Endothelial cell of umbilical vein (primary cell): ENCODE data around the gene SLIT1. TPM values are rescaled to one million over a fixed set of nuclear protein-coding genes. Genes with fewer than 3 reads are reported as not detected.

ENCODE experiments used
- BruUV-seq: library from RNA; stranded (reverse); fragments of 400-500 nt; replicated peaks from 2 replicates; lab custom pipeline; 2021; lab: Mats Ljungman, UMichigan
- CTCF ChIA-PET: fragments of 300-600, 350-600 bp; sonication (Branson Sonifier 250); formaldehyde crosslinking; loops from one replicate; lab custom pipeline; 2021; ENCODE audit warnings: antibody characterized with exemption, inconsistent platforms; lab: Charles Lee
- POLR2A ChIA-PET: fragments of 300-600, 350-600 bp; sonication (Branson Sonifier 250); formaldehyde crosslinking; loops from one replicate; lab custom pipeline; 2021; ENCODE audit warnings: antibody characterized with exemption, inconsistent platforms; lab: Charles Lee
- DNase-seq: peaks from one replicate; pipeline ENCODE4 v3.0.0-alpha.2; 2011; ENCODE audit warnings: low read depth, low spot score
- FAIRE-seq: peaks from 2 replicates; lab custom pipeline; 2011; peaks lifted over from hg19 to GRCh38; lab: Jason Lieb, UNC
- H2AFZ ChIP-seq: 2 replicates; pipeline ENCODE4 v1.6.0; 2012; ENCODE audit warnings: low read depth, low read length, control low read depth, inconsistent platforms
- H3K27ac ChIP-seq: 2 replicates; pipeline ENCODE4 v1.5.1; 2011; ENCODE audit warnings: low read depth, mild to moderate bottlenecking, control low read depth, low read length, moderate library complexity; ENCODE audit not compliant: insufficient read depth
- H3K27me3 ChIP-seq, 2 experiments: 2 replicates each; pipeline versions ENCODE4 v1.6.0 to v1.6.1; 2011; ENCODE audit warnings: low read length in 2 of 2, mixed read lengths in 1 of 2; ENCODE audit not compliant: control insufficient read depth in 2 of 2, insufficient read depth in 2 of 2
- H3K36me3 ChIP-seq, 2 experiments: 2 replicates in 1 of 2; 3 replicates in 1 of 2; pipeline ENCODE4 v1.5.1; 2011; ENCODE audit warnings: low read length in 2 of 2, mild to moderate bottlenecking in 1 of 2, moderate library complexity in 1 of 2; ENCODE audit not compliant: control insufficient read depth in 2 of 2, insufficient read depth in 2 of 2; ENCODE audit errors: extremely low read depth in 1 of 2
- H3K4me1 ChIP-seq: 3 replicates; pipeline ENCODE4 v1.5.1; 2011; ENCODE audit warnings: mild to moderate bottlenecking, low read length; ENCODE audit not compliant: control insufficient read depth, insufficient read depth; ENCODE audit errors: extremely low read depth
- H3K4me2 ChIP-seq: 2 replicates; pipeline ENCODE4 v1.6.1; 2011; ENCODE audit warnings: low read length, control low read depth, mixed read lengths; ENCODE audit not compliant: insufficient read depth
- H3K4me3 ChIP-seq, 3 experiments: fragments of 200-600 bp in 1 of 3; sonication (generic), shearing (Covaris generic) in 1 of 3; replicated peaks in 1 of 3; 2 replicates each; pipeline ENCODE4 v1.5.1; 2011 to 2016; ENCODE audit warnings: control low read depth in 3 of 3, low read length in 3 of 3, mild to moderate bottlenecking in 2 of 3, inconsistent platforms in 1 of 3, low read depth in 1 of 3, moderate library complexity in 1 of 3; ENCODE audit not compliant: insufficient read depth in 1 of 3
- H3K79me2 ChIP-seq: 2 replicates; pipeline ENCODE4 v1.6.0; 2012; ENCODE audit warnings: low read length, inconsistent platforms; ENCODE audit not compliant: control insufficient read depth, insufficient read depth
- H3K9ac ChIP-seq: replicated peaks from 2 replicates; pipeline ENCODE3; 2011; ENCODE audit warnings: low read length, control low read depth; ENCODE audit not compliant: insufficient read depth; ENCODE audit errors: extremely low read depth
- H3K9me1 ChIP-seq: replicated peaks from 3 replicates; pipeline ENCODE4 v1.6.0; 2011; ENCODE audit warnings: mild to moderate bottlenecking, low read length; ENCODE audit not compliant: control insufficient read depth, insufficient read depth; ENCODE audit errors: extremely low read depth
- H3K9me3 ChIP-seq: replicated peaks from 2 replicates; pipeline ENCODE4 v1.5.1; 2012; ENCODE audit warnings: low read length, inconsistent platforms; ENCODE audit not compliant: control insufficient read depth, insufficient read depth
- H4K20me1 ChIP-seq: replicated peaks from 2 replicates; pipeline ENCODE3; 2011; ENCODE audit warnings: mild to moderate bottlenecking, low read length; ENCODE audit not compliant: control insufficient read depth, insufficient read depth; ENCODE audit errors: extremely low read depth
- EZH2 ChIP-seq: IDR thresholded peaks from 2 replicates; pipeline ENCODE4 v1.6.1; 2012; ENCODE audit warnings: borderline replicate concordance, low read depth, mild to moderate bottlenecking, moderate library complexity, low read length, inconsistent platforms; ENCODE audit not compliant: severe bottlenecking
- FOS ChIP-seq: IDR thresholded peaks from 2 replicates; pipeline ENCODE4 v1.6.1; 2011; ENCODE audit warnings: mild to moderate bottlenecking, low read length, moderate library complexity, borderline replicate concordance; ENCODE audit not compliant: insufficient read depth
- GATA2 ChIP-seq: IDR thresholded peaks from 2 replicates; pipeline ENCODE4 v1.7.0; 2011; ENCODE audit warnings: low read depth, mild to moderate bottlenecking, moderate library complexity, mixed read lengths, low read length; ENCODE audit not compliant: insufficient read length, insufficient read depth
- JUN ChIP-seq: IDR thresholded peaks from 2 replicates; pipeline ENCODE4 v1.6.1; 2011; ENCODE audit warnings: borderline replicate concordance, low read depth; ENCODE audit not compliant: insufficient read length, insufficient read depth
- MYC ChIP-seq: IDR thresholded peaks from one replicate; pipeline ENCODE4 v1.6.1; 2011; ENCODE audit warnings: mild to moderate bottlenecking, low read depth, low read length
- POLR2A ChIP-seq: IDR thresholded peaks from 2 replicates; pipeline ENCODE4 v1.6.1; 2012; ENCODE audit warnings: low read depth, mild to moderate bottlenecking, control low read depth, low read length
- POLR2AphosphoS5 ChIP-seq: IDR thresholded peaks from 2 replicates; pipeline ENCODE4 v1.6.1; 2012; ENCODE audit warnings: low read depth, mild to moderate bottlenecking, control low read depth, low read length, moderate library complexity; ENCODE audit not compliant: insufficient read depth
- dilution Hi-C: fragments of 300-500 bp; cut with MboI; formaldehyde crosslinking; loops from one replicate; pipeline ENCODE4 v1.15.0; 2019; ENCODE audit warnings: low sequenced_read_pairs; ENCODE audit not compliant: extremely low pct_ligation_motif_present
- intact Hi-C: fragments of 100-400 bp; cut with micrococcal nuclease; formaldehyde crosslinking; loops from one replicate; pipeline ENCODE4 v1.10.0; 2022
- polyA plus RNA-seq, 4 experiments: library from polyadenylated mRNA; depleted of rRNA in 3 of 4; stranded (reverse) in 3 of 4; unstranded in 1 of 4; fragments of >200 nt; gene quantifications; 2 replicates each; pipeline versions ENCODE4 v1.2.1 to v1.2.3, GENCODE V29; 2011 to 2012; ENCODE audit warnings: missing spikeins in 1 of 4
- total RNA-seq: library from RNA; stranded (reverse); gene quantifications from 2 replicates; pipeline ENCODE4 v1.2.3, GENCODE V29; 2021
- TF ChIP-seq, protein P1 (sequence below), 2 donors: IDR thresholded peaks; 1 replicate in 1 of 2; 2 replicates in 1 of 2; pipeline ENCODE4 v1.5.1; 2011; ENCODE audit warnings: low read length in 2 of 2, mild to moderate bottlenecking in 2 of 2, moderate library complexity in 2 of 2, control low read depth in 1 of 2, inconsistent platforms in 1 of 2, low read depth in 1 of 2; ENCODE audit not compliant: insufficient read depth in 1 of 2; ENCODE audit errors: extremely low read depth in 1 of 2
- TF ChIP-seq, protein P2 (sequence below): IDR thresholded peaks from 2 replicates; pipeline ENCODE4 v1.6.1; 2011; ENCODE audit not compliant: insufficient read depth, insufficient read length

SLIT1 gene
- total and polyA plus RNA-seq, 2 donors (not counting 3 experiments of a cell fraction or from before 2014, with no cell fraction given), result 0.04 to 0.20 TPM

DNA sequence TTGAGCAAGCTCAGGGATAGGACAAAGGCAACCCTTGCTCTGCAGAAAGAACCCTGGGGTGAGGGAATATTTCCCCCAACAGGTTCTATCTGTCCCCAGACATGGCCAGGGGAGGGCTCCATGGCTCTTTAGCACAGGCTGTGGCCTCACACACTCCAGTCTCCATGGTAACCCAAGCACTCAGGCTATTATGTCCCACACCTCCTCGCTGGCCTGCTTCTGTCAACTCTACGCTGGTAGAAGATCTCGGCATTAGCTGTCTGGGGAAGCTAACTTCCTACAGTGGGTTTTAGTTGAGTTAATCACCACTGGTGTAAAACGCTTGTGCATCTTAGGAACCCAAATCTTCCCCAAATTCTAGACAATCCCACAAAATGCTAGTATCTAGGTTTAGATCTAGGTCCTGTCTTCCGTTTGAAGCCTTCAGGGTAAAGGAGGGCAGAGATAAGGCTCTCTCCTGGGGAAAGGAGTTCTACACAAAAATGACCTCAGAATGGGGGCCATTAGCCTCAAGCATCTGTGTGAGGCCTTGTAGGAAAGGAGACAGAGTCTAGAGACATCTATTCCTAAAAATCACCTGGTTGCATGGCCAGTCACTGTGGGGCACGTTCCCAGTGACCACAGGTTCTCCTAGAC is 36.7 kb upstream of the SLIT1 start:
- no TSS peak for BruUV-seq
- dilution Hi-C loops, result no loop called here
- no peak for FAIRE-seq

More for the DNA sequence above, 36.7 kb upstream of the SLIT1 start:
- Histone ChIP-seq H3K4me1 (peaks cover 18% of the 10 kb centered on the region), H3K4me2 (no peak overlapping the region), H3K4me3 (no peak overlapping the region), H3K79me2 (no peaks in the 10 kb centered on the region), H3K27me3 (no peaks in the 10 kb centered on the region), H3K9me1 (no peaks in the 10 kb centered on the region), H3K9ac (no peak overlapping the region), H4K20me1 (no peaks in the 10 kb centered on the region), H3K36me3 (peaks cover 0 to 2% of the 10 kb centered on the region in 2 experiments), H3K9me3 (no peaks in the 10 kb centered on the region), H2AFZ (no peak overlapping the region), H3K27ac (no peak overlapping the region)
- POLR2A ChIA-PET, result no interaction called here
- no peak for DNase-seq
- intact Hi-C loops, result no loop called here
- TF ChIP-seq FOS (no peak), MYC (no peak), EZH2 (no peak), JUN (no peak), POLR2A (no peak), POLR2AphosphoS5 (no peak), GATA2 (no peak)
- TF ChIP-seq, protein P1, sequence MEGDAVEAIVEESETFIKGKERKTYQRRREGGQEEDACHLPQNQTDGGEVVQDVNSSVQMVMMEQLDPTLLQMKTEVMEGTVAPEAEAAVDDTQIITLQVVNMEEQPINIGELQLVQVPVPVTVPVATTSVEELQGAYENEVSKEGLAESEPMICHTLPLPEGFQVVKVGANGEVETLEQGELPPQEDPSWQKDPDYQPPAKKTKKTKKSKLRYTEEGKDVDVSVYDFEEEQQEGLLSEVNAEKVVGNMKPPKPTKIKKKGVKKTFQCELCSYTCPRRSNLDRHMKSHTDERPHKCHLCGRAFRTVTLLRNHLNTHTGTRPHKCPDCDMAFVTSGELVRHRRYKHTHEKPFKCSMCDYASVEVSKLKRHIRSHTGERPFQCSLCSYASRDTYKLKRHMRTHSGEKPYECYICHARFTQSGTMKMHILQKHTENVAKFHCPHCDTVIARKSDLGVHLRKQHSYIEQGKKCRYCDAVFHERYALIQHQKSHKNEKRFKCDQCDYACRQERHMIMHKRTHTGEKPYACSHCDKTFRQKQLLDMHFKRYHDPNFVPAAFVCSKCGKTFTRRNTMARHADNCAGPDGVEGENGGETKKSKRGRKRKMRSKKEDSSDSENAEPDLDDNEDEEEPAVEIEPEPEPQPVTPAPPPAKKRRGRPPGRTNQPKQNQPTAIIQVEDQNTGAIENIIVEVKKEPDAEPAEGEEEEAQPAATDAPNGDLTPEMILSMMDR (IDR thresholded peaks at IDR 0.05; ENCODE audit: extremely low read depth in 1 of 2, insufficient read depth in 1 of 2, low read depth in 1 of 2, low read length in 2 of 2), result no peak
- TF ChIP-seq, protein P2, sequence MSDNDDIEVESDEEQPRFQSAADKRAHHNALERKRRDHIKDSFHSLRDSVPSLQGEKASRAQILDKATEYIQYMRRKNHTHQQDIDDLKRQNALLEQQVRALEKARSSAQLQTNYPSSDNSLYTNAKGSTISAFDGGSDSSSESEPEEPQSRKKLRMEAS, result no peak
- CTCF ChIA-PET, result interaction anchor here (1.5 to 6.2 kb wide), 4 partner anchors 12 to 150 kb away, joined by 3 to 47 read pairs (median 14); no protein-coding TSS in a partner anchor
